D341Med (cell line): Measurements from ENCODE around the gene EYS.
"Not testable (repeated sequence)": the region's sequence is repeated elsewhere in the genome, so short reads cannot be mapped to it uniquely, and the experiment has no call there.

Experiments used
- DNase-seq: peaks from one replicate; pipeline ENCODE4 v3.0.0; 2012; ENCODE audit warnings: low spot score

The EYS gene

GRCh38 chr6:65081756-65082155 lies 625.3 kb downstream of the EYS start:
- DNase-seq: no peak

- DNase-seq: no peak
These were observed 631.3 kb downstream of the EYS start for GRCh38 chr6:65075705-65076230.

- no peak for DNase-seq
These were observed 634.5 kb downstream of the EYS start for GRCh38 chr6:65072500-65072899.

- no peak for DNase-seq
These were observed 635.5 kb downstream of the EYS start for GRCh38 chr6:65071480-65071879.

GRCh38 chr6:65064844-65065243 lies 642.2 kb downstream of the EYS start:
- no peak for DNase-seq

- DNase-seq: no peak
These were observed 647.5 kb downstream of the EYS start for GRCh38 chr6:65059568-65059967.

GRCh38 chr6:65055545-65055944 lies 651.5 kb downstream of the EYS start:
- DNase-seq: no peak

- no peak for DNase-seq
These were observed 654.4 kb downstream of the EYS start for GRCh38 chr6:65052626-65053025.

GRCh38 chr6:65045801-65046200 lies 661.2 kb downstream of the EYS start:
- no peak for DNase-seq

- no peak for DNase-seq
These were observed 693.0 kb downstream of the EYS start for GRCh38 chr6:65014006-65014405.

- no peak for DNase-seq
These were observed 700.2 kb downstream of the EYS start for GRCh38 chr6:65006788-65007187.

GRCh38 chr6:65004283-65004682 lies 702.7 kb downstream of the EYS start:
- no peak for DNase-seq

GRCh38 chr6:65002882-65003281 lies 704.1 kb downstream of the EYS start:
- not testable (repeated sequence) for DNase-seq

- DNase-seq: no peak
These were observed 706.2 kb downstream of the EYS start for GRCh38 chr6:65000815-65001214.

GRCh38 chr6:64998204-64998603 lies 708.8 kb downstream of the EYS start:
- DNase-seq: no peak

- no peak for DNase-seq
These were observed 710.7 kb downstream of the EYS start for GRCh38 chr6:64996301-64996700.

GRCh38 chr6:64990652-64991304 lies 716.2 kb downstream of the EYS start:
- no peak for DNase-seq

GRCh38 chr6:64988148-64988547 lies 718.9 kb downstream of the EYS start:
- DNase-seq: no peak

- DNase-seq: no peak
These were observed 720.0 kb downstream of the EYS start for GRCh38 chr6:64987066-64987465.

GRCh38 chr6:64985726-64986125 lies 721.3 kb downstream of the EYS start:
- no peak for DNase-seq

GRCh38 chr6:64984948-64985347 lies 722.1 kb downstream of the EYS start:
- DNase-seq: no peak

- no peak for DNase-seq
These were observed 723.9 kb downstream of the EYS start for GRCh38 chr6:64983089-64983488.

- no peak for DNase-seq
These were observed 733.9 kb downstream of the EYS start for GRCh38 chr6:64973142-64973541.

- DNase-seq: no peak
These were observed 737.9 kb downstream of the EYS start for GRCh38 chr6:64969139-64969538.
